Measurements from ENCODE around the gene SPON1.
A peak's percentile ranks its signal among the peaks of the same experiment; 100 is the strongest.
"Not testable (repeated sequence)": the region's sequence is repeated elsewhere in the genome, so short reads cannot be mapped to it uniquely, and the experiment has no call there.

SPON1 gene

DNA sequence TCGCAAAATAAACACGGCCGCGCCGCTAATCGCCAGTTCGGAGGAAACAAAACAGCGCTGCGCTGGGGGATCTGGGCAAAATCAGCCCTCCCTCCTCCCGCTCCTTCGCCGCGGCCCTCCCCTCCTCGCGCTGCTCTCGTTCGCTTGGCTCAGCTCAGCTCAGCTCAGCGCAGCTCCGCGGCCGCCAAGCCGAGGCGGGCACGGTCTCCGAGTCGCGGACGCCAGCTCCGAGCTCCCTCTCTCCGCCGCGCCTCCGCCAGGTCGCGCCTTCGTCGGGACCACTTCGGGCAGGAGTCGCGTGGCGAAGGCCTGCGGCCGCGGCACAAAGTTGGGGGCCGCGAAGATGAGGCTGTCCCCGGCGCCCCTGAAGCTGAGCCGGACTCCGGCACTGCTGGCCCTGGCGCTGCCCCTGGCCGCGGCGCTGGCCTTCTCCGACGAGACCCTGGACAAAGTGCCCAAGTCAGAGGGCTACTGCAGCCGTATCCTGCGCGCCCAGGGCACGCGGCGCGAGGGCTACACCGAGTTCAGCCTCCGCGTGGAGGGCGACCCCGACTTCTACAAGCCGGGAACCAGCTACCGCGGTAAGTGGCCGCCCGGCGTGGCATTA, at the start of gene SPON1:
TSS of gene SPON1 (plus strand) at position 162 of the 607 bp plus-strand sequence. CDS start at position 344, 182 bp downstream.
- DNase-seq (ENCODE audit: low read depth) = peak; percentile 76
- Histone ChIP-seq H3K4me3 (ENCODE audit: low read length) (peak within 1 kb of the TSS; percentile 84), H3K9me3 (ENCODE audit: control insufficient read depth, low read length) (no peaks in the 10 kb centered on the region), H3K4me1 (ENCODE audit: control insufficient read depth, insufficient read depth, low read length) (peaks cover 37% of the 10 kb centered on the region), H3K27me3 (replicated peaks; ENCODE audit: control insufficient read depth, insufficient read depth, low read length) (no peaks in the 10 kb centered on the region), H3K9ac (ENCODE audit: low read length) (peak within 1 kb of the TSS; percentile 87), H3K36me3 (ENCODE audit: control insufficient read depth, insufficient read depth, low read length, severe bottlenecking) (no peaks in the 10 kb centered on the region)

DNA sequence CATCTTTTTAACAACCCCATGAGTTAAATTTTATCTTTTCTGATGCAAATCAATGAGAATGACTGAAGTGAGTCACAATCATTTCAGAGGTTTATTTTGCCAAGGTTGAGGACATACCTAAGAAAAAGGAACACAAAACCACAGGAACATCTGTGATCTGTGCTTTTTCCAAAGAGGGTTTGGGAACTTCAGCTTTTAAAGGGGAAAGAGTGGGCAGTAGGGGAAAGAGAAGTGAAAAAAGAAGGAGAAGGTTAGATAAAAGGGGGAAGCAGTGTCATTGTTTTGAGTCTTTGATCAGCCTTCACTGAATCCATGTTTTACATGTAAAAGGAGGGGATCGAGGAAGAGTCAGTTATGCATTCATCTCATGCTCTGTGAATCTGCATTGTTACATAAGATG, 45.3 kb upstream of the SPON1 start:
- Histone ChIP-seq H3K9me3 (ENCODE audit: control insufficient read depth, low read length) (no peaks in the 10 kb centered on the region), H3K4me1 (ENCODE audit: control insufficient read depth, insufficient read depth, low read length) (peaks cover 12% of the 10 kb centered on the region), H3K4me3 (ENCODE audit: low read length) (no peak overlapping the region)

DNA sequence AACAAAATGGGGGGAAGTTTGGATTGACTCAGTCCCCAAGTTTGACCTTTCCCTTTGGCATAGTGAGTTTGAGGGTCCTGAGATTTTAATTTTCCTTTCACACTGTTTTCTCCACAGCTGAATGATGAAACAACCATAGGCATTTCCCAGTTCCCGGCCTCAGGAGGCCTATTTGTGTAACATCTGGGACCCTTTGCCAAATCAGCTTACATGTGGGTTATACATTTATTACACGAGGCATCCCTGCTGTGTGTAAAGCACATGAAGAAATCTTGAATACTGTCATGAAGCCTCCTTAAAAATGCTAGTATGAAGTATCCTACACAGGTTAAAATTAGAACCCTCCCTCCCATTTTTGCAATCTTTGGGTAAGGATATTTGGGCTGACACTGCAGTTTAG, 44.6 kb upstream of the SPON1 start:
- DNase-seq (ENCODE audit: low read depth) = no peak
- H3K9ac ChIP-seq (ENCODE audit: low read length) = no peak overlapping the region
- no peaks in the 10 kb centered on the region for H3K9me3 ChIP-seq (ENCODE audit: control insufficient read depth, low read length)
- no peak overlapping the region for H3K4me3 ChIP-seq (ENCODE audit: low read length)
- peaks cover 15% of the 10 kb centered on the region for H3K4me1 ChIP-seq (ENCODE audit: control insufficient read depth, insufficient read depth, low read length)
- H3K36me3 ChIP-seq (ENCODE audit: control insufficient read depth, insufficient read depth, low read length, severe bottlenecking) = no peaks in the 10 kb centered on the region
- H3K27me3 ChIP-seq (replicated peaks; ENCODE audit: control insufficient read depth, insufficient read depth, low read length) = peaks cover 7% of the 10 kb centered on the region

More for the DNA sequence above, 45.3 kb upstream of the SPON1 start:
- H3K36me3 ChIP-seq (ENCODE audit: control insufficient read depth, insufficient read depth, low read length, severe bottlenecking) = no peaks in the 10 kb centered on the region
- DNase-seq (ENCODE audit: low read depth) = no peak
- no peak overlapping the region for H3K9ac ChIP-seq (ENCODE audit: low read length)
- peaks cover 7% of the 10 kb centered on the region for H3K27me3 ChIP-seq (replicated peaks; ENCODE audit: control insufficient read depth, insufficient read depth, low read length)

DNA sequence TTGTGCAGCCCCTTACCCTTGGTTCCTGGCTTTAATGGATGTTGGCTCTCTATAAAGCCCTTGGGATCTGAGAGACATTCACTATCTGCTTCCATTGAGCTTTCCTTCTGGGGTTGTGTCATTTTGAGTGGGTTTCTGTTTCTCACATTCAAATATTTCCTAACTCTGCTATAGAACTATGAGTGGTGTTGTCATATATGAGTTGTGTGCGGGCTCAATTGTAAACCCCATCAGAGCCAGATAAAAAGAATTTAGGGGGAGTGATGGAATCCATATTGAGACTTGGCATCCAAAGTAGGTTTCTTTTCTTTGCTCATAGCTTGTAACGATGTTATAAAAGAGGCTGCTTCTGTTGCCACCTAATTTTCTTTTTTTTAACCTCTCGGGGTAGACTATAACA, 41.8 kb upstream of the SPON1 start:
- peaks cover 7% of the 10 kb centered on the region for H3K27me3 ChIP-seq (replicated peaks; ENCODE audit: control insufficient read depth, insufficient read depth, low read length)
- no peak overlapping the region for H3K9ac ChIP-seq (ENCODE audit: low read length)
- H3K4me1 ChIP-seq (ENCODE audit: control insufficient read depth, insufficient read depth, low read length) = peaks cover 18% of the 10 kb centered on the region
- H3K36me3 ChIP-seq (ENCODE audit: control insufficient read depth, insufficient read depth, low read length, severe bottlenecking) = no peaks in the 10 kb centered on the region
- DNase-seq (ENCODE audit: low read depth) = no peak
- H3K4me3 ChIP-seq (ENCODE audit: low read length) = no peak overlapping the region
- no peaks in the 10 kb centered on the region for H3K9me3 ChIP-seq (ENCODE audit: control insufficient read depth, low read length)

DNA sequence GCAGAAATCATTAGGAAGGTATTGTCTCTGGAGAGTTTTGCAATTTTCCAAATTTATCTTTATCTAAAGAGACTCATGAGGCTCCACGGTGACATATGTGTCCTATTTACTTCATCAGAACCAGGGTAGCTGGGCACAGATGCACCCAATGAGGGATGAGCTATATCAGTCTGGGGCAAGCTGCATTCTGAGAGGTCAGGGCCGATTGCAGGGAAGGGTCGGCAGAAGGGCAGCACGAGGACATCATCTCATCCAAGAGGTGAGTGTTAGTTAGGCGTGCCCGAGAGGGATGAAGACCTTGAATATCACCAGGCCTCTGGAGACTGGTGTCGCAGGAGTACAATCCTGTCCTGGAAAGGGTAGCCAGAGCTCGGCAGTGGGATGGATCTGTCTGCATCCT, 41.0 kb upstream of the SPON1 start:
- H3K4me1 ChIP-seq (ENCODE audit: control insufficient read depth, insufficient read depth, low read length) = peaks cover 18% of the 10 kb centered on the region
- H3K36me3 ChIP-seq (ENCODE audit: control insufficient read depth, insufficient read depth, low read length, severe bottlenecking) = no peaks in the 10 kb centered on the region
- H3K27me3 ChIP-seq (replicated peaks; ENCODE audit: control insufficient read depth, insufficient read depth, low read length) = peaks cover 7% of the 10 kb centered on the region
- no peak overlapping the region for H3K4me3 ChIP-seq (ENCODE audit: low read length)
- no peak for DNase-seq (ENCODE audit: low read depth)
- H3K9me3 ChIP-seq (ENCODE audit: control insufficient read depth, low read length) = no peaks in the 10 kb centered on the region
- no peak overlapping the region for H3K9ac ChIP-seq (ENCODE audit: low read length)

DNA sequence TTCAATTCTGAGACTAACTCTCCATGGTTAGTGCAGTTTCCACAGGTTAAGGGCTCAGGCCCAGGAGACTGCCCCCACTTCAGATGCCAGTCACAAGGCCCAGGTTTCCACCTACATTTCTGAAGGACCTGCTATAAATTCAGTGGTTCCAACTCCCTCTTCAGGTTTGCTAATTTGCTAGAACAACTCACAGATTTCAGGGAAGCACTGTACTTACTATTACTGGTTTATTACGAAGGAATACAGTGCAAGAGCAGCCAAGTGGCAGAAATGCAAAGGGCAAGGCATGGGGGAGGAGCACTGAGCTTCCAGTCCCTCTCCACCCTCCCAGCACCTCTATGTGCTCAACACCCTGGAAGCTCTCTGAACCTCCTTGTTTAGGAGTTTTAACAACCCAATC, 39.3 kb upstream of the SPON1 start:
- no peaks in the 10 kb centered on the region for H3K36me3 ChIP-seq (ENCODE audit: control insufficient read depth, insufficient read depth, low read length, severe bottlenecking)
- peaks cover 7% of the 10 kb centered on the region for H3K27me3 ChIP-seq (replicated peaks; ENCODE audit: control insufficient read depth, insufficient read depth, low read length)
- H3K4me1 ChIP-seq (ENCODE audit: control insufficient read depth, insufficient read depth, low read length) = peaks cover 16% of the 10 kb centered on the region
- no peaks in the 10 kb centered on the region for H3K9me3 ChIP-seq (ENCODE audit: control insufficient read depth, low read length)
- DNase-seq (ENCODE audit: low read depth) = no peak
- H3K9ac ChIP-seq (ENCODE audit: low read length) = no peak overlapping the region
- H3K4me3 ChIP-seq (ENCODE audit: low read length) = no peak overlapping the region

DNA sequence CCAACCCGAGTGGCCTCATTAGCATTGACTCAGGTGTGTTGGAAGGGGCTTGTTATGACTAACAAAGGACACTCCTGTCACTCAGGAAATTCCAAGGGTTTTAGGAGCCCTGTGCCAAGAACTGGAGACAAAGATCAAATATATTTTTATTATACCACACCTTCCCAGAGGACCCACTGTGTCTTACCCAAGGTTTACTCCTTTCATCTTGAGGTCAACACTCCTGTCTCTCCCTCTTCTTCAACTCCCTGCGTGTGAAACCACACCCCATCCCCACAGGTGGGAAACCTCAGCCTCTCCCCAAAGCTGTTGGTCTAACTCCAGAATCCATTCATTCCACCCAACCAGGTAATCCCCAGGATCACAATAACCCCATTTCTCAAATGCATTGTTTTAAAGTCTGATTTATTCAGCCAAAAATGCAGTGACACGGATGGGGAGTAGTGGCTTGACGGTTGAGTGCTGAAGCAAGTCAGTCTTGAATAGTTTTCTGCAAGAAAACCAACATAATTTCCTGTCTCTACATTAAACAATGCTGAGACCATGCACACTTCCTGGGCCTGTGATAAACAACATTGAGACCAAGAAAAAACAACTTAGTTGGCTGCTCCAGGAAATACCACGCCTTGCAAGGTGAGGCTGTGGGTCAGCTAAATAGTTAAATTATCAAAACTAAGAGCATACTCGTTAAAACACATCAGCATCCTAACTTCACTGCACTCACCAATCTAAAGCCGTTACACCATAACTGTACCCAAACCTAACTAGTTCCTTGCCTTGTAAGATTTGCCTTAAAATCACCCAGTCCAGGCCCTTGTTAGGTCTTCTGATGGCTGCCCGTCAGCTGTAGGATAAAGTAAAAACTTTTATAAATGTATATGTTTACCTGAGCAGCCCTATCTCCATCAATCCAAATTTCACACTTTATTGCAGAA, 38.5 kb upstream of the SPON1 start:
- Histone ChIP-seq H3K9ac (ENCODE audit: low read length) (no peak overlapping the region), H3K9me3 (ENCODE audit: control insufficient read depth, low read length) (no peaks in the 10 kb centered on the region), H3K4me3 (ENCODE audit: low read length) (no peak overlapping the region), H3K27me3 (replicated peaks; ENCODE audit: control insufficient read depth, insufficient read depth, low read length) (peaks cover 7% of the 10 kb centered on the region), H3K4me1 (ENCODE audit: control insufficient read depth, insufficient read depth, low read length) (peaks cover 23% of the 10 kb centered on the region), H3K36me3 (ENCODE audit: control insufficient read depth, insufficient read depth, low read length, severe bottlenecking) (no peaks in the 10 kb centered on the region)
- DNase-seq (ENCODE audit: low read depth) = no peak

DNA sequence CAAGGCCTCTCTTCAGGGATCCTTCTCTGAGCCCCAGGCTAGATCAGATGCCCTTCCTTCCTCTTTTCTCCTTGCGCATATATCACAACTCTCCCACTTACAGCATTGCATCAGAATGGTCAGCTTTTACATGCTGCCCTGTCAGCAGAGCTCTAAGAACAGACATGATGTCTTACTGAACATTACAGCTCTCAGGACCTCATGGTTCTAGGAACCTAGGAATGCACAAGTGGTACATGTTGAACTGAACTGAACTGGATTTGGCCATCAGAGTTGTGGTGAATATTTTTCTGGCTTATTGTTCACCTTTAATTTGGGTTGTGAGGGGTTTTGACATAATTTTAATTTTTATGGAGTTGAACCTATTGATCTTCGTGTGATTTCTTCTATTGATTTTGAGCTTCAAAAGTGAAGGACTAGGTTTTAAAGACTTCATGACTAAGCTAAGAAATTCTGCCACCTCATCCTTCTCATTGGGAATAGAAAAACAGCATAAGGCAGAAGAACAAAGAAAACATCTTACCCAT, 37.7 kb upstream of the SPON1 start:
- peak; percentile 3 for DNase-seq (ENCODE audit: low read depth)
- Histone ChIP-seq H3K9me3 (ENCODE audit: control insufficient read depth, low read length) (no peaks in the 10 kb centered on the region), H3K27me3 (replicated peaks; ENCODE audit: control insufficient read depth, insufficient read depth, low read length) (peaks cover 7% of the 10 kb centered on the region), H3K9ac (ENCODE audit: low read length) (no peak overlapping the region), H3K4me3 (ENCODE audit: low read length) (no peak overlapping the region), H3K36me3 (ENCODE audit: control insufficient read depth, insufficient read depth, low read length, severe bottlenecking) (no peaks in the 10 kb centered on the region), H3K4me1 (ENCODE audit: control insufficient read depth, insufficient read depth, low read length) (peaks cover 32% of the 10 kb centered on the region)

DNA sequence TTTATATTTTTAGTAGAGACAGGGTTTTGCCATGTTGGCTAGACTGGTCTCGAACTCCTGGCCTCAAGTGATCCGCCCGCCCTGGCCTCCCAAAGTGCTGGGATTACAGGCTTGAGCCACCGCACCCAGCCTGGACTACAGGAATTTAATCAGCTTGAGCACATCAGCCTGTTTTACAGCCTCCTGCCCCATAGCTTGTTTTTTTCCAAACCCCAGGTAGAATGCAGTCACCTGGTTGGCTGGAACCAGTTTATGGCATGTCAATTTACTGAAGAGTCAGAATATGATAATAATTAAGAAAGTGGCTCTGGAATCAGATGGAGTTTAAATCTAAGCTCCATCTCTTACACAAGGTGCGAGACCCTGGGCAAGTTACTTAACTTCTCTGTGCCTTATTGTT, 36.2 kb upstream of the SPON1 start:
- not testable (repeated sequence) for H3K4me3 ChIP-seq (ENCODE audit: low read length); H3K36me3 ChIP-seq (ENCODE audit: control insufficient read depth, insufficient read depth, low read length, severe bottlenecking); DNase-seq (ENCODE audit: low read depth); H3K9ac ChIP-seq (ENCODE audit: low read length); H3K9me3 ChIP-seq (ENCODE audit: control insufficient read depth, low read length); H3K27me3 ChIP-seq (replicated peaks; ENCODE audit: control insufficient read depth, insufficient read depth, low read length)
- H3K4me1 ChIP-seq (ENCODE audit: control insufficient read depth, insufficient read depth, low read length) = peaks cover 37% of the 10 kb centered on the region

DNA sequence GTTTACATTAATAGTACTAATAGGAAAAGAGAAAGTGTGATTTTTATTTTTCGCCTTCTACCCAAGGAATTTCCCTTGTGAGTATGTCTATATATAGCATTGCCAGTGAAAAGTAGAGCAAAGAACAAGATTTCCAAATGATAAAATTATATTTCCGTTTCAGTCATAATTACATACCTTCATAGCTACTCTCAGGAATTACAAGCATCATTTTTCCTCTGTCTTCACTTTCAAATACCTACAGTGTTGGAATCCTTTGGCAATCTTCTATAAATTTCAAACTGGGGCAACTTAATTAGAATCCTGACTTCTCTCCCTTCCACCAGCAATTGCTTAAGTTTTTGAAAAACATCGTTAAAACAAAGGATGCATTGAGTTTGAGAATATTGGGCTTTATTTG, 35.5 kb upstream of the SPON1 start:
- H3K4me3 ChIP-seq (ENCODE audit: low read length) = no peak overlapping the region
- no peaks in the 10 kb centered on the region for H3K36me3 ChIP-seq (ENCODE audit: control insufficient read depth, insufficient read depth, low read length, severe bottlenecking)
- H3K27me3 ChIP-seq (replicated peaks; ENCODE audit: control insufficient read depth, insufficient read depth, low read length) = no peaks in the 10 kb centered on the region
- peaks cover 37% of the 10 kb centered on the region for H3K4me1 ChIP-seq (ENCODE audit: control insufficient read depth, insufficient read depth, low read length)
- no peak for DNase-seq (ENCODE audit: low read depth)
- H3K9me3 ChIP-seq (ENCODE audit: control insufficient read depth, low read length) = no peaks in the 10 kb centered on the region
- no peak overlapping the region for H3K9ac ChIP-seq (ENCODE audit: low read length)

DNA sequence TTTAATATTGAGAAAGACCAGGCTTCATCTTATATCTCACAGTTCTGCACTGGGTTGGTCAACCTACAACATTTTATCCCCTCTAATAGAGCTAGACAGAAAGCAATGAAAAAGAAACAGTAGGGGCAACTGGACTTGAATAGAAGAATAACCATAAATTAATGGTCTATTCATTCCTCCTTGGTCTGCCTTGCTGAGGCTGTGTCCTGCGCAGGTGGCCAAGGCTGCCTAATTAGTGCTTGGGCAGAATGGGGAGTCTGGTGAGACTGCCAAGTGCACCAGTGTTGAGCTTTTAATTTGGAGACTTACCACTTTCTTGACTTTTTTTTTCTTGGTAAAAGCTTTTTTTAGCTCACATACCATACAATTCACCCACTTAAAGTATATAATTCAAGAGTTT, 35.0 kb upstream of the SPON1 start:
- H3K4me3 ChIP-seq (ENCODE audit: low read length) = no peak overlapping the region
- H3K4me1 ChIP-seq (ENCODE audit: control insufficient read depth, insufficient read depth, low read length) = peaks cover 37% of the 10 kb centered on the region
- H3K9ac ChIP-seq (ENCODE audit: low read length) = no peak overlapping the region
- no peak for DNase-seq (ENCODE audit: low read depth)
- no peaks in the 10 kb centered on the region for H3K27me3 ChIP-seq (replicated peaks; ENCODE audit: control insufficient read depth, insufficient read depth, low read length)
- no peaks in the 10 kb centered on the region for H3K36me3 ChIP-seq (ENCODE audit: control insufficient read depth, insufficient read depth, low read length, severe bottlenecking)
- H3K9me3 ChIP-seq (ENCODE audit: control insufficient read depth, low read length) = no peaks in the 10 kb centered on the region
